Mucosa of descending colon (tissue), 3 donors: ENCODE measurements around the gene APBA2. TPM values are rescaled to one million over a fixed set of nuclear protein-coding genes. Genes with fewer than 3 reads are reported as not detected.

Experiments used
- ATAC-seq: fragments of 200-7000 bp; cut with Tn5 transposase; one replicate; pipeline ENCODE4 v1.9.1; 2020; ENCODE audit warnings: mild to moderate bottlenecking, moderate library complexity
- DNase-seq, 3 donors: peaks; one replicate each; pipeline ENCODE4 v3.0.0-alpha.2; 2020
- H3K36me3 ChIP-seq: fragments of 200-600 bp; one replicate; pipeline ENCODE4 v1.8.0; 2021; ENCODE audit warnings: low read depth, mild to moderate bottlenecking
- H3K4me1 ChIP-seq: fragments of 200-600 bp; one replicate; pipeline ENCODE4 v1.8.0; 2021; ENCODE audit warnings: low read depth, mild to moderate bottlenecking
- H3K4me3 ChIP-seq: fragments of 200-600 bp; one replicate; pipeline ENCODE4 v1.8.0; 2021; ENCODE audit warnings: mild to moderate bottlenecking
- H3K9me3 ChIP-seq: fragments of 200-600 bp; one replicate; pipeline ENCODE4 v1.8.0; 2021; ENCODE audit warnings: mild to moderate bottlenecking
- CTCF ChIP-seq: fragments of 200-600 bp; IDR thresholded peaks from one replicate; pipeline ENCODE4 v1.8.0; 2022; ENCODE audit warnings: antibody characterized with exemption, mild to moderate bottlenecking
- intact Hi-C, 2 donors: fragments of 100-400 bp; cut with DNase I in 1 of 2; cut with micrococcal nuclease in 1 of 2; formaldehyde crosslinking; loops; one replicate each; pipeline versions ENCODE4 v1.11.0 to v1.11.1; 2022; cut with DNase I, micrococcal nuclease
- total RNA-seq, 3 donors: library from RNA; stranded (reverse); fragmentation: NEBNext Ultra II Directional in 2 of 3; extraction: Animal tissue kit (Norgen Biotek cat#: 25700) in 2 of 3; gene quantifications; one replicate each; pipeline versions ENCODE4 v1.2.1 to v1.2.4, GENCODE V29; 2021 to 2023
- donor health status: DM: no; HTN: no; CAD: no; lungs with moderate emphysema.
- donor health status: DM: no; HTN: no; CAD: no.
- donor health status: DM: no; HTN: yes; CAD: no.

APBA2 gene
- total RNA-seq, 3 donors from 2014 or later, result 0.69 to 2.0 (median 1.2) TPM

- Histone ChIP-seq H3K4me1 (no peaks in the 10 kb centered on the region), H3K4me3 (no peak overlapping the region), H3K9me3 (no peaks in the 10 kb centered on the region), H3K36me3 (no peaks in the 10 kb centered on the region)
- DNase-seq (no peak), ATAC-seq (no peak)
- TF ChIP-seq CTCF, result no peak
- intact Hi-C loops, result no loop called here
Observed at GRCh38 chr15:29055876-29056275, 170.1 kb downstream of the APBA2 start.

DNA sequence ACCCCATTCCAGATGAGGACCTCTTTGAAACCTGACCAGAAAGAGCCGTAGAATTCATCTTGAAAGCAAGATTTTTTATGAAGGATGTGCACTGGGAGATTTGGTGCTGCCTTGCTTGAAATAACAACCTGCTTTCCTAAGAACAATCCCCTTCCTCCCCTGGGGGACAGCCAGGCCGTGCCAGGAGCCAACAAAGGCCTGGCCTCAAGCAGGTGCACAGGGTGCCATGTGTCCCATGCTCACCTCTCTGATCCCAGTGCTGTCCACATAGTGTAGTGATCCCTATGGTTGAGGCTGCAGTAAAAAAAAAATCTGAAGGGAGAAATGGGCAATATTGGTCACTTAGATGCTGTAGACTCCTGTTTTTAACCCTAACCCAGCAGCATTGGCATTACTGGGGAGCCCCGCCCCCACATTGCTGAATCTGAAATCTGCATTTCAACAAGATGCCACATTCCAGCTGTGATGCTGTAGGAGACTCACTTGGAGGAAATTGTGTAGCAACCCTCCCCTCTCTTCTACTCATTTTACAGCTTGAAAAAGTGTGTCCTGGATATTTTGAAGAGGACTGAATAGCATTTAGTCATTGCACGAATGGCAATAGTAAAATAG is 171.2 kb downstream of the APBA2 start:
- intact Hi-C loops, result no loop called here
- no peak overlapping the region for H3K4me3 ChIP-seq
- H3K36me3 ChIP-seq, result no peaks in the 10 kb centered on the region
- H3K4me1 ChIP-seq, result no peaks in the 10 kb centered on the region
- TF ChIP-seq CTCF, result no peak
- DNase-seq, result no peak
- no peaks in the 10 kb centered on the region for H3K9me3 ChIP-seq
- ATAC-seq, result no peak

DNA sequence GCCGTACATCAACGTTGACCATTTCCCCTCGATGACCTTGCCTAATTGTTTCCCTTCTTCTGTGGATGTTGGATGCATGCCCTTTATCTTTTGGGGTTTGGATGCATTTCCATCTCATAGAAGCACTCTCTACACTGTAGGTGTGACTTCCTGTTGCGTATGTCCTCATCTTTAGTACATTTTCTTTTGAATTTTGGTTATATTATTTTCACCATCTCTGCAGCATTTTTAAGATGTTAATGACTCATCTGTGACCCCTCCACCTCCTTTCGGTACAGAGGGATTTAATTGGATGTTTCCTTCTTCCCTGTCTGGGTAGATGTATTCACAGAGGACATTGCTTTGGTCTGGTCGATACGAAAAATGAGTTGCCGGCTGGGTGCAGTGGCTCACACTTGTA is 172.1 kb downstream of the APBA2 start:
- H3K4me3 ChIP-seq, result no peak overlapping the region
- H3K4me1 ChIP-seq, result no peaks in the 10 kb centered on the region
- intact Hi-C loops, result no loop called here
- TF ChIP-seq CTCF, result no peak
- no peaks in the 10 kb centered on the region for H3K36me3 ChIP-seq
- H3K9me3 ChIP-seq, result no peaks in the 10 kb centered on the region
- no peak for ATAC-seq
- no peak for DNase-seq

DNA sequence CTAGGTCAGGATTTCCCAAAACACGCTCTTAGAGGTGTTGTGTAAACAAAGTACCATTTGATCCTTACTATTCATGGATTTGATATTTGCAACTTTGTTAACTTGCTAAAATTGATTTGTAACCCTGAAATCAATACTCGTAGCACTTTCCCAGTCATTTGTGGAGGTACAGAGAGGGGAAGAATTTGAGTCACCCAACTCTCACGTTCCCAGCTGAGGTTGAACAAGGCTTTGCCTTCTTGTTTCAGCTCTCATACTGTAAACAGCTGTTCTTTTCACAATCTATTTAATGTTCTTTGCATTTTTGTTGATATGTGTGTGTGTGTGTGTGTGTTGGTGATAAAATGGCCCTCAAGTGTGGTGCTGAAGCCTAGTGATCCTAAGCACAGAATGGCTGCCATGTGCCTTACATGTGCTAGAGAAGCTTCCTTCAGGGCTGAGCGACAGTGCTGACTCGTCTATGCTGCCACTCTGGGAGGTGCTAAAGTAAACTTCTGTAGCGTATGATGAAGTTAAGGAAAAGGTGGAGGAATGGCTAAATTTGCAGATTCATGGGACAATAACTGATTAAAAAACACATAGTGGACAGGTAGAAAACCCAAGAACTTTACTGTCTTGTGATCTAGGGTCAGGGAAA is 173.2 kb downstream of the APBA2 start:
- DNase-seq (no peak), ATAC-seq (no peak)
- Histone ChIP-seq H3K4me1 (no peaks in the 10 kb centered on the region), H3K4me3 (no peak overlapping the region), H3K9me3 (no peaks in the 10 kb centered on the region), H3K36me3 (no peaks in the 10 kb centered on the region)
- TF ChIP-seq CTCF, result no peak
- intact Hi-C loops, result no loop called here

GRCh38 chr15:29059871-29060640 is 174.3 kb downstream of the APBA2 start:
- no peak for ATAC-seq
- intact Hi-C loops, result no loop called here

More at GRCh38 chr15:29059871-29060640, 174.3 kb downstream of the APBA2 start:
- no peak for TF ChIP-seq CTCF
- no peak for DNase-seq
- no peaks in the 10 kb centered on the region for H3K9me3 ChIP-seq
- H3K36me3 ChIP-seq, result no peaks in the 10 kb centered on the region
- H3K4me3 ChIP-seq, result no peak overlapping the region
- H3K4me1 ChIP-seq, result no peaks in the 10 kb centered on the region
